GM12872 (cell line): ENCODE data around the gene CSNK1G1.

ENCODE experiments used
- CTCF ChIP-seq: IDR thresholded peaks from 3 replicates; pipeline ENCODE4 v1.5.1; 2011; ENCODE audit warnings: low read depth, mild to moderate bottlenecking, low read length, moderate library complexity; ENCODE audit not compliant: insufficient read depth

The CSNK1G1 gene

GRCh38 chr15:64287953-64288352 lies 68.0 kb downstream of the CSNK1G1 start:
- TF ChIP-seq CTCF = no peak

DNA sequence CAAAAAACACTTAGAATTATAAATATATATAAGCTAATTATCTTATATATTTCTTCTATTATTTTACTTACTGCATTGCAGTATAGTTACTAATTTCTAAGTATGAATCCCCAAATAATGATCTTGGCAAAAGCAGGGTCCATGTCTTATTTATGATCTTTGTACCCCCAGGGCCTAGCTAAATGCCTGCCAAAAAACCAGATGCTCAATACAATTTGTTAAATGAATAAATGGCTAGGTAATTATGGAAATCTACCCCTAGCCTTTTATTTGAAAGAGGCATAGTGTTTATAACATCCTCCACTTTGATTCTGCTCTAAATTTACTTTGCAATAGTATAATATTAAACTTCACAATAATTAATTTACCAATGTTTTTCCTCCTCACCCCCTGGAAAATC lies 69.5 kb downstream of the CSNK1G1 start:
- TF ChIP-seq CTCF = no peak

DNA sequence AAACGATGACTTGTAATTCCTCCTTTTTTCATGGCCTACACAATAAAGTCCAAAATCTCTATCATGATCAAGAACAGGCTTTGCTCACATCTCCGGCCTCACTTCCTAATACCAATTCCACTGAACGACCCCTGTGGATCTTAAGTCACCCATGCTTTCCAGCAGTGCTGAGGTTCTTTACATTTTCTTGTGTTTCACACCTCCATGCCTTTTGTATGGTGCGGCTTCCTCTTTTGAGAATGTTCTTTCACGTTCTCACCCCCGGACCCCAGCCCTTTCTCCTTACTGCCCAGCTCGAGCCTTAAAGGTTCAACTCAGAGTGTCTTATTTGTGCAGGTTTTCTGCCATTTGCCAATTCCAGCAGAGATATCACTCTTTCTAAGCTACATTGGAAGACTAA lies 70.1 kb downstream of the CSNK1G1 start:
- TF ChIP-seq CTCF = no peak

DNA sequence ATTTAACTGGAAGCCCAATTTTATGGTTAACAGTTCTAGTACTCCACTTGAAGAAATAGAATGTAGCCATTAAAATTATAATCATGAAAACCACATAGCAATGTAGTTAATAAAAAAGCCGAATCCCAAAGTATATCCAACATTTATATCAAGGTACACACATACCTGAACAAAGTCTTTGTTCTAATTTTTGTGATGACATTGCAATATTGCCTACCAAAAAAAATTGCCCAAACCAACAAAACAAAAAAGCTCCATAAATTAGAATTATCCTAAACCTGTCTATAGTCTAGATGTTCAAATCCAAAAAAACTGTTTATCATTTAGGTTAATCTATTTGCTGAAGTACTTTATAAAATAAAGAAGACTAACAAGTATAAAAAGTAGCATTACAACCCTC lies 70.8 kb downstream of the CSNK1G1 start:
- no peak for TF ChIP-seq CTCF

DNA sequence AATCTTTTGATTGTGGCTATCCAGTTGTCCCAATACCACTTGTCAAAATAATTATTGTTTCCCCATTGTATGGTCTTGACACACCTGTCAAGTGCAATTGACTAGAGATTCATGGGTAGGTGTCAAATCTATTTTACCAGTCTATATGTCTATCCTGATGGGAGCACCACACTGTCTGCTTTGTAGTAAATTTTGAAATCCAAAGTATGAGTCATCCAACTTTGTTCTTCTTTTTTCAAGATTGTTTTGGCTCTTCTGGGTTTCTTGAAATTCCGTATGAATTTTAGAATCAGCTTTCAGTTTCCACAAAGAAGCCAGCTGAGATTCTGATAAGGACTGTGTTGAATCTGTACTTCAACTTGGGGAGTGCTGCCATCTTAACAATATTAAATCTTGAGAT lies 71.9 kb downstream of the CSNK1G1 start:
- TF ChIP-seq CTCF = no peak

GRCh38 chr15:64282701-64283100 lies 73.3 kb downstream of the CSNK1G1 start:
- no peak for TF ChIP-seq CTCF

GRCh38 chr15:64279131-64279530 lies 76.8 kb downstream of the CSNK1G1 start:
- TF ChIP-seq CTCF = no peak

DNA sequence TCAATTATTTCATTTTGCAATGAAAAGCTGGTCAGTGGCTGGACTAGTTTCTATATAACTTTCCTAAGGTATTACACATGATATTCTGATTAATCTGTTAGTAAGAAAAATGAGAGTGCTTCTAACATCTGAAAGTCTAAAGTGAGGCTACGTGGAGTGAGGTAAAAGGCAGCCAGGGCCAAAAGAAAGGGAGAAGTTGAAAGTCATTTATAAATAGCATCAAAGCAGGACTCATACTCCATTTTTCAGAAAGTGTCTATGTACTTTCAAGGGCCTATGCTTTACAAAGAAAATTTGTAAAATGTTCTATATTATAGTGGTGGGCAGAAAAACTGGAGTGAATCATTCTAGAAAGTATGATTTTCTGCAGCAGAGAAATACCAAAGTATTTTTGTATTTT lies 80.0 kb downstream of the CSNK1G1 start:
- TF ChIP-seq CTCF = no peak
